ENCODE results near the gene ABCA9. TPM values are rescaled to one million over a fixed set of nuclear protein-coding genes. Genes with fewer than 3 reads are reported as not detected.
A peak's percentile ranks its signal among the peaks of the same experiment; 100 is the strongest.

Gene ABCA9
- total RNA-seq, 4 donors from 2014 or later = 5.8 to 23.8 (median 13.9) TPM

GRCh38 chr17:68993112-68993511 lies 67.6 kb downstream of the ABCA9 start:
- no peak overlapping the region for H3K4me3 ChIP-seq
- DNase-seq = no peak
- TF ChIP-seq EP300 (IDR thresholded peaks at IDR 0.05; ENCODE audit: low read depth) (no peak), POLR2A (IDR thresholded peaks at IDR 0.05) (no peak)
- in situ Hi-C loops (cut with MboI; ENCODE audit: low pct_ligation_motif_present in 1 of 4, low pct_unique_long_range_greater_than_20kb in 1 of 4, low sequenced_read_pairs in 3 of 4) (loop anchor here in 1 of 4 donors (25.0 kb wide), 1 partner anchor 194 kb away; no protein-coding TSS in a partner anchor), intact Hi-C loops (cut with DNase I; ENCODE audit: low total_unique reads) (no loop called here)
- H3K27me3 ChIP-seq = no peaks in the 10 kb centered on the region
- H3K27ac ChIP-seq = no peak overlapping the region
- H3K36me3 ChIP-seq = no peaks in the 10 kb centered on the region
- 54 to 61% methylated on average over 3 to 4 of the region's 4 CpGs for WGBS, 2 donors (ENCODE audit: low coverage in 1 of 2)
- no peaks in the 10 kb centered on the region for H3K4me1 ChIP-seq
- H3K9me3 ChIP-seq = no peaks in the 10 kb centered on the region

GRCh38 chr17:68987966-68988365 lies 72.8 kb downstream of the ABCA9 start:
- DNase-seq = no peak
- no peaks in the 10 kb centered on the region for H3K4me1 ChIP-seq
- intact Hi-C loops (cut with DNase I; ENCODE audit: low total_unique reads) = no loop called here
- H3K27ac ChIP-seq = no peak overlapping the region
- TF ChIP-seq POLR2A (IDR thresholded peaks at IDR 0.05) (no peak), CTCF (IDR thresholded peaks at IDR 0.05) (no peak)
- in situ Hi-C loops (cut with MboI; ENCODE audit: low pct_ligation_motif_present in 1 of 4, low pct_unique_long_range_greater_than_20kb in 1 of 4, low sequenced_read_pairs in 3 of 4) = loop anchor here in 1 of 4 donors (25.0 kb wide), 1 partner anchor 199 kb away; no protein-coding TSS in a partner anchor
- no peaks in the 10 kb centered on the region for H3K9me3 ChIP-seq
- 71 to 100% methylated on average over 2 to 4 of the region's 4 CpGs for WGBS, 2 donors (ENCODE audit: low coverage in 1 of 2)
- no peak overlapping the region for H3K4me3 ChIP-seq
- no peaks in the 10 kb centered on the region for H3K27me3 ChIP-seq
- no peaks in the 10 kb centered on the region for H3K36me3 ChIP-seq

GRCh38 chr17:68981288-68981687 lies 79.4 kb downstream of the ABCA9 start:
- Histone ChIP-seq H3K4me3 (no peak overlapping the region), H3K9me3 (no peaks in the 10 kb centered on the region), H3K27ac (no peak overlapping the region), H3K36me3 (no peaks in the 10 kb centered on the region), H3K4me1 (peaks cover 0 to 5% (median 0%) of the 10 kb centered on the region in 4 donors), H3K27me3 (no peaks in the 10 kb centered on the region)
- intact Hi-C loops (cut with DNase I; ENCODE audit: low total_unique reads) (no loop called here), in situ Hi-C loops (cut with MboI; ENCODE audit: low pct_ligation_motif_present in 1 of 4, low pct_unique_long_range_greater_than_20kb in 1 of 4, low sequenced_read_pairs in 3 of 4) (loop anchor here in 1 of 4 donors (25.0 kb wide), 1 partner anchor 206 kb away; no protein-coding TSS in a partner anchor)
- TF ChIP-seq POLR2A (IDR thresholded peaks at IDR 0.05) = no peak
- no peak for TF ChIP-seq CTCF (IDR thresholded peaks at IDR 0.05)
- no peak for TF ChIP-seq EP300 (IDR thresholded peaks at IDR 0.05; ENCODE audit: low read depth)
- no peak for TF ChIP-seq POLR2AphosphoS5 (IDR thresholded peaks at IDR 0.05)
- peak; percentile 25 for DNase-seq
- WGBS, 2 donors (ENCODE audit: low coverage in 1 of 2) = 21 to 31% methylated on average over 2 of the region's 2 CpGs

- WGBS, 2 donors (ENCODE audit: low coverage in 1 of 2) = 58 to 64% methylated on average over 3 of the region's 3 CpGs
- intact Hi-C loops (cut with DNase I; ENCODE audit: low total_unique reads) (no loop called here), in situ Hi-C loops (cut with MboI; ENCODE audit: low pct_ligation_motif_present in 1 of 4, low pct_unique_long_range_greater_than_20kb in 1 of 4, low sequenced_read_pairs in 3 of 4) (loop anchor here in 3 of 4 donors (10.0 kb wide), 3 partner anchors 58 to 198 kb away; no protein-coding TSS in a partner anchor)
- no peak for DNase-seq
- H3K27ac ChIP-seq = no peak overlapping the region
- no peak for TF ChIP-seq EP300 (IDR thresholded peaks at IDR 0.05; ENCODE audit: low read depth)
- no peak for TF ChIP-seq POLR2AphosphoS5 (IDR thresholded peaks at IDR 0.05)
- TF ChIP-seq CTCF (IDR thresholded peaks at IDR 0.05) = no peak
- TF ChIP-seq POLR2A (IDR thresholded peaks at IDR 0.05) = no peak
- H3K36me3 ChIP-seq = no peaks in the 10 kb centered on the region
- no peaks in the 10 kb centered on the region for H3K27me3 ChIP-seq
- no peaks in the 10 kb centered on the region for H3K9me3 ChIP-seq
- no peak overlapping the region for H3K4me3 ChIP-seq
- H3K4me1 ChIP-seq = no peaks in the 10 kb centered on the region
Observed at GRCh38 chr17:68973098-68973846, 87.5 kb downstream of the ABCA9 start.

Data from transverse colon (tissue), 4 donors.